Measurements from ENCODE around the gene ACTR8. TPM values are rescaled to one million over a fixed set of nuclear protein-coding genes. Genes with fewer than 3 reads are reported as not detected.

The ACTR8 gene
- total RNA-seq, 3 donors from 2014 or later: 20.0 to 29.0 (median 22.6) TPM

- Histone ChIP-seq H3K9me3 (no peaks in the 10 kb centered on the region), H3K27me3 (no peaks in the 10 kb centered on the region), H3K36me3 (no peaks in the 10 kb centered on the region), H3K27ac (peak overlapping the region; percentile 39 to 97), H3K4me3 (no peak overlapping the region), H3K4me1 (peaks cover 8 to 27% of the 10 kb centered on the region in 2 donors)
- intact Hi-C loops (cut with DNase I; ENCODE audit: low total_unique reads): no loop called here
- TF ChIP-seq CTCF (IDR thresholded peaks at IDR 0.05) (peak in 1 of 3 donors; percentile 14), POLR2A (IDR thresholded peaks at IDR 0.05) (no peak), POLR2AphosphoS5 (IDR thresholded peaks at IDR 0.05) (no peak)
- peak in 1 of 2 donors; percentile 48 for DNase-seq (ENCODE audit: low spot score in 2 of 2)
Measured at GRCh38 chr3:53841296-53841695, 40.7 kb downstream of the ACTR8 start.

GRCh38 chr3:53837331-53837730 is 44.6 kb downstream of the ACTR8 start:
- TF ChIP-seq POLR2AphosphoS5 (IDR thresholded peaks at IDR 0.05) (no peak), CTCF (IDR thresholded peaks at IDR 0.05) (no peak), POLR2A (IDR thresholded peaks at IDR 0.05) (no peak)
- Histone ChIP-seq H3K4me1 (peaks cover 0 to 12% of the 10 kb centered on the region in 2 donors), H3K36me3 (no peaks in the 10 kb centered on the region), H3K27me3 (no peaks in the 10 kb centered on the region), H3K27ac (peak overlapping the region in 1 of 2 donors; percentile 17), H3K9me3 (no peaks in the 10 kb centered on the region), H3K4me3 (no peak overlapping the region)
- intact Hi-C loops (cut with DNase I; ENCODE audit: low total_unique reads): no loop called here
- no peak for DNase-seq (ENCODE audit: low spot score in 2 of 2)

- no peak overlapping the region for H3K27ac ChIP-seq
- no peak for DNase-seq (ENCODE audit: low spot score in 2 of 2)
- H3K9me3 ChIP-seq: no peaks in the 10 kb centered on the region
- intact Hi-C loops (cut with DNase I; ENCODE audit: low total_unique reads): no loop called here
- H3K4me1 ChIP-seq: peaks cover 0 to 1% of the 10 kb centered on the region in 2 donors
- H3K27me3 ChIP-seq: no peaks in the 10 kb centered on the region
- no peak overlapping the region for H3K4me3 ChIP-seq
- no peak for TF ChIP-seq POLR2A (IDR thresholded peaks at IDR 0.05)
- no peak for TF ChIP-seq CTCF (IDR thresholded peaks at IDR 0.05)
- TF ChIP-seq POLR2AphosphoS5 (IDR thresholded peaks at IDR 0.05): no peak
- no peaks in the 10 kb centered on the region for H3K36me3 ChIP-seq
Measured at GRCh38 chr3:53836084-53836872, 45.7 kb downstream of the ACTR8 start.

GRCh38 chr3:53835257-53835656 is 46.7 kb downstream of the ACTR8 start:
- Histone ChIP-seq H3K4me1 (no peaks in the 10 kb centered on the region), H3K36me3 (no peaks in the 10 kb centered on the region), H3K9me3 (no peaks in the 10 kb centered on the region), H3K27ac (no peak overlapping the region), H3K4me3 (no peak overlapping the region), H3K27me3 (no peaks in the 10 kb centered on the region)
- DNase-seq (ENCODE audit: low spot score in 2 of 2): no peak
- TF ChIP-seq POLR2A (IDR thresholded peaks at IDR 0.05) (no peak), CTCF (IDR thresholded peaks at IDR 0.05) (no peak), POLR2AphosphoS5 (IDR thresholded peaks at IDR 0.05) (no peak)
- intact Hi-C loops (cut with DNase I; ENCODE audit: low total_unique reads): no loop called here

GRCh38 chr3:53834429-53835095 is 47.4 kb downstream of the ACTR8 start:
- Histone ChIP-seq H3K9me3 (no peaks in the 10 kb centered on the region), H3K4me1 (no peaks in the 10 kb centered on the region), H3K36me3 (no peaks in the 10 kb centered on the region), H3K27ac (no peak overlapping the region), H3K4me3 (no peak overlapping the region), H3K27me3 (no peaks in the 10 kb centered on the region)
- DNase-seq (ENCODE audit: low spot score in 2 of 2): no peak
- intact Hi-C loops (cut with DNase I; ENCODE audit: low total_unique reads): no loop called here
- TF ChIP-seq POLR2AphosphoS5 (IDR thresholded peaks at IDR 0.05) (no peak), POLR2A (IDR thresholded peaks at IDR 0.05) (no peak), CTCF (IDR thresholded peaks at IDR 0.05) (no peak)
